ENCODE data around the gene SDHB.

SDHB gene

GRCh38 chr1:17017435-17017834 lies 36.4 kb downstream of the SDHB start:
- TF ChIP-seq CTCF (IDR thresholded peaks at IDR 0.05; ENCODE audit: insufficient read depth, low read length) (no peak), SPI1 (IDR thresholded peaks at IDR 0.05; ENCODE audit: borderline replicate concordance, low read depth) (no peak), POLR2AphosphoS5 (IDR thresholded peaks at IDR 0.05; ENCODE audit: low read depth) (no peak), GABPA (IDR thresholded peaks at IDR 0.05; ENCODE audit: low read depth) (no peak)
- H3K27me3 ChIP-seq (ENCODE audit: insufficient read depth, poor library complexity, severe bottlenecking): no peaks in the 10 kb centered on the region
- no peak overlapping the region for H3K27ac ChIP-seq (replicated peaks)
- DNase-seq (ENCODE audit: low read depth in 1 of 2, low spot score in 1 of 2): no peak
- no peak overlapping the region for H3K4me3 ChIP-seq (replicated peaks; ENCODE audit: insufficient read depth, low read length)

GRCh38 chr1:17016317-17016661 lies 37.5 kb downstream of the SDHB start:
- H3K27ac ChIP-seq (replicated peaks): no peak overlapping the region
- no peak for DNase-seq (ENCODE audit: low read depth in 1 of 2, low spot score in 1 of 2)
- TF ChIP-seq SPI1 (IDR thresholded peaks at IDR 0.05; ENCODE audit: borderline replicate concordance, low read depth) (no peak), REST (IDR thresholded peaks at IDR 0.05; ENCODE audit: insufficient replicate concordance, low read depth) (no peak), POLR2AphosphoS5 (IDR thresholded peaks at IDR 0.05; ENCODE audit: low read depth) (no peak), GABPA (IDR thresholded peaks at IDR 0.05; ENCODE audit: low read depth) (no peak), CTCF (IDR thresholded peaks at IDR 0.05; ENCODE audit: insufficient read depth, low read length) (no peak)
- H3K27me3 ChIP-seq (ENCODE audit: insufficient read depth, poor library complexity, severe bottlenecking): no peaks in the 10 kb centered on the region
- H3K4me3 ChIP-seq (replicated peaks; ENCODE audit: insufficient read depth, low read length): no peak overlapping the region

GRCh38 chr1:17014671-17015567 lies 38.9 kb downstream of the SDHB start:
- no peak overlapping the region for H3K27ac ChIP-seq (replicated peaks)
- no peaks in the 10 kb centered on the region for H3K27me3 ChIP-seq (ENCODE audit: insufficient read depth, poor library complexity, severe bottlenecking)
- H3K4me3 ChIP-seq (replicated peaks; ENCODE audit: insufficient read depth, low read length): no peak overlapping the region
- TF ChIP-seq GABPA (IDR thresholded peaks at IDR 0.05; ENCODE audit: low read depth): no peak
- TF ChIP-seq CTCF (IDR thresholded peaks at IDR 0.05; ENCODE audit: insufficient read depth, low read length): no peak
- TF ChIP-seq POLR2AphosphoS5 (IDR thresholded peaks at IDR 0.05; ENCODE audit: low read depth): no peak
- TF ChIP-seq REST (IDR thresholded peaks at IDR 0.05; ENCODE audit: insufficient replicate concordance, low read depth): no peak
- TF ChIP-seq SPI1 (IDR thresholded peaks at IDR 0.05; ENCODE audit: borderline replicate concordance, low read depth): no peak
- no peak for DNase-seq (ENCODE audit: low read depth in 1 of 2, low spot score in 1 of 2)

Measured in HL-60 (cell line).